Measurements from ENCODE around the gene C11orf24.
"Not testable (repeated sequence)": the region's sequence is repeated elsewhere in the genome, so short reads cannot be mapped to it uniquely, and the experiment has no call there.

DNA sequence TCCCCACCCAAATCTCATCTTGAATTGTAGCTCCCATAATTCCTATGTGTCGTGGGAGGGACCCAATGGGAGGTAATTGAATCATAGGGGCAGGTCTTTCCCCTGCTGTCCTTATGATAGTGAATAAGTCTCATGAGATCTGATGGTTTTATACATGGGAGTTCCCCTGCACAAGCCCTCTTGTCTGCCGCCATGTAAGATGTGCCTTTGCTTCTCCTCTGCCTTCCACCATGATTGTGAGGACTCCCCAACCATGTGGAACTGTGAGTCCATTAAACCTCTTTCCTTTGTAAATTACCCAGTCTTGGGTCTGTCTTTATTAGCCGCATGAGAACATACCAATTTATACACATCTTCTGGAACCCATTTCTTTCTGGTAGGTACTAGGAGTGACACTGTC is 12.8 kb upstream of the C11orf24 start:
- TF ChIP-seq, protein P1, sequence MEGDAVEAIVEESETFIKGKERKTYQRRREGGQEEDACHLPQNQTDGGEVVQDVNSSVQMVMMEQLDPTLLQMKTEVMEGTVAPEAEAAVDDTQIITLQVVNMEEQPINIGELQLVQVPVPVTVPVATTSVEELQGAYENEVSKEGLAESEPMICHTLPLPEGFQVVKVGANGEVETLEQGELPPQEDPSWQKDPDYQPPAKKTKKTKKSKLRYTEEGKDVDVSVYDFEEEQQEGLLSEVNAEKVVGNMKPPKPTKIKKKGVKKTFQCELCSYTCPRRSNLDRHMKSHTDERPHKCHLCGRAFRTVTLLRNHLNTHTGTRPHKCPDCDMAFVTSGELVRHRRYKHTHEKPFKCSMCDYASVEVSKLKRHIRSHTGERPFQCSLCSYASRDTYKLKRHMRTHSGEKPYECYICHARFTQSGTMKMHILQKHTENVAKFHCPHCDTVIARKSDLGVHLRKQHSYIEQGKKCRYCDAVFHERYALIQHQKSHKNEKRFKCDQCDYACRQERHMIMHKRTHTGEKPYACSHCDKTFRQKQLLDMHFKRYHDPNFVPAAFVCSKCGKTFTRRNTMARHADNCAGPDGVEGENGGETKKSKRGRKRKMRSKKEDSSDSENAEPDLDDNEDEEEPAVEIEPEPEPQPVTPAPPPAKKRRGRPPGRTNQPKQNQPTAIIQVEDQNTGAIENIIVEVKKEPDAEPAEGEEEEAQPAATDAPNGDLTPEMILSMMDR (IDR thresholded peaks at IDR 0.05), result not testable (repeated sequence)
- not testable (repeated sequence) for TF ChIP-seq POLR2A, EP300 (IDR thresholded peaks at IDR 0.05)
